CD4-positive, alpha-beta T cell (primary cell): ENCODE measurements around the gene DOP1A. TPM values are rescaled to one million over a fixed set of nuclear protein-coding genes. Genes with fewer than 3 reads are reported as not detected.

Experiments
- ATAC-seq: fragments of 200-7000 bp; cut with Tn5 transposase; one replicate; pipeline ENCODE4 v1.10.0; 2022; ENCODE audit warnings: mild to moderate bottlenecking; ENCODE audit not compliant: poor library complexity
- CTCF ChIA-PET: fragments of 350-600 bp; sonication (Branson Sonifier 250); formaldehyde crosslinking; loops from one replicate; lab custom pipeline; 2021; ENCODE audit warnings: antibody characterized with exemption, inconsistent platforms; lab: Charles Lee
- POLR2A ChIA-PET: fragments of 350-600 bp; sonication (Branson Sonifier 250); formaldehyde crosslinking; loops from one replicate; lab custom pipeline; 2021; ENCODE audit warnings: antibody characterized with exemption, inconsistent platforms; lab: Charles Lee
- DNase-seq, 14 experiments: peaks; one replicate each; pipeline ENCODE4 v3.0.0-alpha.2; 2013 to 2020; ENCODE audit warnings: mixed read lengths in 2 of 14
- H3K27ac ChIP-seq, 2 donors: one replicate each; pipeline versions ENCODE4 v1.5.1 to v1.7.0; 2013; ENCODE audit warnings: low read length in 2 of 2, low read depth in 1 of 2, mild to moderate bottlenecking in 1 of 2
- H3K27me3 ChIP-seq, 2 experiments: 1 replicate in 1 of 2; 2 replicates in 1 of 2; pipeline versions ENCODE4 v1.6.1 to v1.7.0; 2013; ENCODE audit warnings: low read length in 2 of 2, control low read depth in 1 of 2, mild to moderate bottlenecking in 1 of 2, moderate library complexity in 1 of 2; ENCODE audit not compliant: insufficient read depth in 2 of 2, control insufficient read depth in 1 of 2
- H3K36me3 ChIP-seq: one replicate; pipeline ENCODE4 v1.6.1; 2013; ENCODE audit warnings: low read length, control low read depth; ENCODE audit not compliant: insufficient read depth
- H3K4me1 ChIP-seq: one replicate; pipeline ENCODE4 v1.6.1; 2013; ENCODE audit warnings: low read length, control low read depth; ENCODE audit not compliant: insufficient read depth
- H3K4me3 ChIP-seq: one replicate; pipeline ENCODE4 v1.5.1; 2013; ENCODE audit warnings: mild to moderate bottlenecking, low read length, moderate library complexity
- H3K9me3 ChIP-seq, 2 experiments: 1 replicate in 1 of 2; 2 replicates in 1 of 2; pipeline versions ENCODE4 v1.6.1 to v1.7.0; 2013; ENCODE audit warnings: low read length in 2 of 2, mild to moderate bottlenecking in 2 of 2, control low read depth in 1 of 2, moderate library complexity in 1 of 2; ENCODE audit not compliant: control insufficient read depth in 1 of 2, insufficient read depth in 1 of 2
- H3K27ac Mint-ChIP-seq: one replicate; pipeline ENCODE4 v1.8.0; 2020; ENCODE audit warnings: mixed read lengths
- H3K27me3 Mint-ChIP-seq: one replicate; pipeline ENCODE4 v1.8.0; 2021; ENCODE audit warnings: mixed read lengths
- H3K36me3 Mint-ChIP-seq: one replicate; pipeline ENCODE4 v1.8.0; 2021; ENCODE audit warnings: low read depth, mixed read lengths
- H3K4me1 Mint-ChIP-seq: one replicate; pipeline ENCODE4 v1.8.0; 2021; ENCODE audit warnings: low read depth, mixed read lengths
- H3K4me3 Mint-ChIP-seq: one replicate; pipeline ENCODE4 v1.8.0; 2020; ENCODE audit warnings: mild to moderate bottlenecking, mixed read lengths
- H3K9me3 Mint-ChIP-seq: one replicate; pipeline ENCODE4 v1.8.0; 2020; ENCODE audit warnings: mixed read lengths
- CTCF ChIP-seq: fragments of 200-600 bp; IDR thresholded peaks from one replicate; pipeline ENCODE4 v1.8.0; 2022; ENCODE audit warnings: antibody characterized with exemption, mild to moderate bottlenecking
- intact Hi-C, 2 experiments: fragments of 100-400 bp; cut with DNase I in 1 of 2; cut with micrococcal nuclease in 1 of 2; formaldehyde crosslinking; loops; one replicate each; pipeline versions ENCODE4 v1.15.1 to v1.9.0; 2023 to 2025; cut with DNase I, micrococcal nuclease
- total RNA-seq, 174 experiments: library from RNA in 2 of 174; stranded (reverse) in 2 of 174; gene quantifications; one replicate each; pipeline ENCODE4 v1.2.3 and lab custom pipeline; 2021 to 2026

Gene DOP1A
- total RNA-seq, 2 experiments from 2014 or later: 15.6 to 15.8 TPM

DNA sequence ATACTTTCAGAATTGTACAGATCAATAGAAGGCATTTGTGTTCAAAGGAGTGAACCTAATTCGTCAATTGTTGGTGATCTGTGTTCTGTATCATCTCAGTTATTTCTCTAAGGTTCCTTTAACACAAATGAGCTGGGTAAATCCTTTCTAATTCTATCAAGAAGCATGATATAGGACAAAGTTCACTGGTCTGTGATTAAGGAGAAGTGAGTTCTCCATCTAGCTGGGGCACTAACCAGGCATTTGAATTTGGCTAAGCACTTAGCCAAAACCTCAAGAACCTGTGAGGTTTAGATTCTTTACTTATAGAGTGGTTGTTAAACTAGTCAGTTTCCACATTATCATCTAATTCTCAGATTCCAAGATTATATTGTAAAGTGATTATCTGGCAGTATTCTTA lies 50.3 kb downstream of the DOP1A start:
- no peaks in the 10 kb centered on the region for H3K4me1 Mint-ChIP-seq

GRCh38 chr6:83119742-83120300 lies 52.4 kb downstream of the DOP1A start:
- CTCF ChIA-PET: interaction anchor here (1.6 kb wide), 1 partner anchor 53 kb away, joined by 3 read pairs; the partner anchor contains the start of gene DOP1A
- H3K27ac Mint-ChIP-seq: no peak overlapping the region

More for the DNA sequence above, 50.3 kb downstream of the DOP1A start:
- DNase-seq: no peak
- H3K9me3 ChIP-seq: no peaks in the 10 kb centered on the region
- Mint-ChIP-seq H3K4me3 (no peak overlapping the region), H3K27me3 (no peaks in the 10 kb centered on the region), H3K27ac (no peak overlapping the region), H3K9me3 (no peaks in the 10 kb centered on the region), H3K36me3 (peaks cover 52% of the 10 kb centered on the region)
- no peaks in the 10 kb centered on the region for H3K4me1 ChIP-seq
- ChIA-PET POLR2A (no interaction called here), CTCF (no interaction called here)
- ATAC-seq: no peak
- no peak for TF ChIP-seq CTCF
- no peak overlapping the region for H3K4me3 ChIP-seq
- no peaks in the 10 kb centered on the region for H3K27me3 ChIP-seq
- H3K27ac ChIP-seq: no peak overlapping the region
- intact Hi-C loops: no loop called here
- H3K36me3 ChIP-seq: peaks cover 36% of the 10 kb centered on the region

DNA sequence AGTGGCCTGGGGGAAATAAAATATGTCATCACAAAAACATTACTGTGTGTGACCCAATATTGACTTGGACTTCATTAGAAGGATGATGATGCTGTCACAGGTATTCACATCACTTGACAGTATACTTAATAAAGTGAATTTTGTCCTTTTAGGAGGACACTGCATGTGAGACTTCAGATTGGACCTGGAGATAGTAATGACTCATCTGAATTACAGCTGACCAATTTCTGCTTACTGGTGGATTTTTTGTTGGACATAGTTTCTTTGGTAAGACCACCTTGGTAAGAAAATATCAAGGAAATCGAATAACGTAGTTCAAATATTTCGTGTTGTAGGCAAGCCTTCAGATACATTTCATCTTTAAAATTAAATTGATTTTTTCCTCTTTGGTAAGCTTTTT lies 57.1 kb downstream of the DOP1A start:
- Mint-ChIP-seq H3K9me3 (no peaks in the 10 kb centered on the region), H3K27me3 (no peaks in the 10 kb centered on the region), H3K4me3 (no peak overlapping the region), H3K4me1 (no peaks in the 10 kb centered on the region), H3K36me3 (peaks cover 82% of the 10 kb centered on the region), H3K27ac (no peak overlapping the region)
- H3K4me1 ChIP-seq: no peaks in the 10 kb centered on the region
- peaks cover 75% of the 10 kb centered on the region for H3K36me3 ChIP-seq
- H3K4me3 ChIP-seq: no peak overlapping the region
- no peaks in the 10 kb centered on the region for H3K9me3 ChIP-seq
- H3K27me3 ChIP-seq: no peaks in the 10 kb centered on the region
- intact Hi-C loops: no loop called here
- ATAC-seq: no peak
- ChIA-PET CTCF (interaction anchor here (0.9 kb wide), 1 partner anchor 57 kb away, joined by 3 read pairs; the partner anchor contains the start of gene DOP1A), POLR2A (no interaction called here)
- H3K27ac ChIP-seq: no peak overlapping the region
- no peak for TF ChIP-seq CTCF
- no peak for DNase-seq

More at GRCh38 chr6:83119742-83120300, 52.4 kb downstream of the DOP1A start:
- ATAC-seq: no peak
- Mint-ChIP-seq H3K9me3 (no peaks in the 10 kb centered on the region), H3K4me1 (no peaks in the 10 kb centered on the region), H3K4me3 (no peak overlapping the region), H3K27me3 (no peaks in the 10 kb centered on the region), H3K36me3 (peaks cover 63% of the 10 kb centered on the region)
- Histone ChIP-seq H3K4me1 (no peaks in the 10 kb centered on the region), H3K36me3 (peaks cover 44% of the 10 kb centered on the region), H3K9me3 (no peaks in the 10 kb centered on the region), H3K4me3 (no peak overlapping the region), H3K27ac (no peak overlapping the region), H3K27me3 (no peaks in the 10 kb centered on the region)
- no peak for DNase-seq
- TF ChIP-seq CTCF: no peak
- intact Hi-C loops: no loop called here
- POLR2A ChIA-PET: no interaction called here
